CD14-positive monocyte (primary cell): ENCODE data around the gene BCAT1. TPM values are rescaled to one million over a fixed set of nuclear protein-coding genes. Genes with fewer than 3 reads are reported as not detected.

ENCODE experiments used
- DNase-seq, 3 donors: peaks; one replicate each; pipeline ENCODE4 v3.0.0-alpha.2; 2011 to 2022
- H2AFZ ChIP-seq: 2 replicates; pipeline ENCODE4 v1.6.0; 2012; ENCODE audit warnings: mild to moderate bottlenecking, low read depth, low read length, inconsistent platforms; ENCODE audit not compliant: insufficient read depth, poor library complexity, severe bottlenecking
- H3K27ac ChIP-seq, 2 donors: 1 replicate in 1 of 2; 2 replicates in 1 of 2; pipeline ENCODE4 v1.5.1; 2012 to 2013; ENCODE audit warnings: low read length in 2 of 2, control low read depth in 1 of 2, inconsistent platforms in 1 of 2, low read depth in 1 of 2, mild to moderate bottlenecking in 1 of 2
- H3K27me3 ChIP-seq, 2 donors: one replicate each; pipeline versions ENCODE4 v1.6.0 to v1.6.1; 2011 to 2013; ENCODE audit warnings: low read length in 2 of 2; ENCODE audit not compliant: control insufficient read depth in 2 of 2, insufficient read depth in 2 of 2
- H3K36me3 ChIP-seq, 2 donors: replicated peaks in 1 of 2; 1 replicate in 1 of 2; 2 replicates in 1 of 2; pipeline versions ENCODE4 v1.5.1 to v1.6.1; 2012 to 2013; ENCODE audit warnings: low read length in 2 of 2, control low read depth in 1 of 2, inconsistent platforms in 1 of 2, mild to moderate bottlenecking in 1 of 2; ENCODE audit not compliant: insufficient read depth in 2 of 2, control insufficient read depth in 1 of 2
- H3K4me1 ChIP-seq, 2 donors: 1 replicate in 1 of 2; 2 replicates in 1 of 2; pipeline versions ENCODE4 v1.5.1 to v1.6.1; 2012 to 2013; ENCODE audit warnings: low read length in 2 of 2, control low read depth in 1 of 2, inconsistent platforms in 1 of 2, mild to moderate bottlenecking in 1 of 2, moderate library complexity in 1 of 2; ENCODE audit not compliant: insufficient read depth in 2 of 2, control insufficient read depth in 1 of 2
- H3K4me2 ChIP-seq: replicated peaks from 2 replicates; pipeline ENCODE3; 2012; ENCODE audit warnings: low read length, moderate library complexity, mild to moderate bottlenecking; ENCODE audit not compliant: poor library complexity, severe bottlenecking; ENCODE audit errors: extremely low read depth
- H3K4me3 ChIP-seq, 3 experiments: fragments of 200-600 bp in 1 of 3; sonication (generic) in 1 of 3; replicated peaks in 1 of 3; 1 replicate in 2 of 3; 2 replicates in 1 of 3; pipeline ENCODE4 v1.5.1; 2011 to 2013; ENCODE audit warnings: low read length in 3 of 3, mild to moderate bottlenecking in 3 of 3, control low read depth in 2 of 3, low read depth in 2 of 3, inconsistent platforms in 1 of 3, moderate library complexity in 1 of 3
- H3K79me2 ChIP-seq: 2 replicates; pipeline ENCODE4 v1.6.0; 2012; ENCODE audit warnings: mild to moderate bottlenecking, control low read depth, inconsistent platforms, low read length, moderate library complexity; ENCODE audit not compliant: insufficient read depth
- H3K9ac ChIP-seq: 2 replicates; pipeline ENCODE4 v1.6.0; 2017; ENCODE audit warnings: low read length, mild to moderate bottlenecking; ENCODE audit not compliant: insufficient read depth, poor library complexity, severe bottlenecking
- H3K9me3 ChIP-seq, 2 donors: replicated peaks in 1 of 2; 1 replicate in 1 of 2; 2 replicates in 1 of 2; pipeline versions ENCODE4 v1.5.1 to v1.6.1; 2012 to 2013; ENCODE audit warnings: low read length in 2 of 2, control low read depth in 1 of 2; ENCODE audit not compliant: control insufficient read depth in 1 of 2, insufficient read depth in 1 of 2
- H4K20me1 ChIP-seq: 2 replicates; pipeline ENCODE4 v1.6.0; 2012; ENCODE audit warnings: mild to moderate bottlenecking, low read length, control low read depth, moderate library complexity; ENCODE audit not compliant: insufficient read depth
- H3K27ac Mint-ChIP-seq, 7 donors: one replicate each; pipeline ENCODE4 v1.8.0; 2020; ENCODE audit warnings: mild to moderate bottlenecking in 7 of 7, mixed read lengths in 7 of 7, moderate library complexity in 6 of 7, inconsistent platforms in 2 of 7
- H3K27me3 Mint-ChIP-seq, 3 donors: one replicate each; pipeline ENCODE4 v1.8.0; 2021 to 2022; ENCODE audit warnings: low read depth in 3 of 3, mild to moderate bottlenecking in 3 of 3, mixed read lengths in 3 of 3, moderate library complexity in 3 of 3, inconsistent platforms in 1 of 3
- H3K36me3 Mint-ChIP-seq, 2 donors: one replicate each; pipeline ENCODE4 v1.8.0; 2020; ENCODE audit warnings: mixed read lengths in 2 of 2, inconsistent platforms in 1 of 2, mild to moderate bottlenecking in 1 of 2
- H3K4me1 Mint-ChIP-seq: one replicate; pipeline ENCODE4 v1.8.0; 2020; ENCODE audit warnings: mild to moderate bottlenecking, mixed read lengths
- H3K4me3 Mint-ChIP-seq, 2 donors: one replicate each; pipeline ENCODE4 v1.8.0; 2020; ENCODE audit warnings: mild to moderate bottlenecking in 2 of 2, mixed read lengths in 2 of 2, moderate library complexity in 1 of 2
- H3K9me3 Mint-ChIP-seq, 7 donors: one replicate each; pipeline ENCODE4 v1.8.0; 2020 to 2022; ENCODE audit warnings: mixed read lengths in 7 of 7, mild to moderate bottlenecking in 6 of 7, moderate library complexity in 6 of 7, inconsistent platforms in 2 of 7
- CTCF ChIP-seq: fragments of 200-600 bp; IDR thresholded peaks from one replicate; pipeline ENCODE4 v1.8.0; 2022; ENCODE audit warnings: antibody characterized with exemption, mild to moderate bottlenecking
- WGBS: methylation state at CpG from one replicate; pipeline ENCODE4 v1.1.5; 2013; ENCODE audit warnings: missing lambda C conversion rate; ENCODE audit not compliant: insufficient coverage; 5-methylcytosine and 5-hydroxymethylcytosine counted together
- intact Hi-C, 2 donors: fragments of 100-400 bp; cut with micrococcal nuclease; formaldehyde crosslinking; loops; one replicate each; pipeline versions ENCODE4 v1.15.0 to v1.15.1; 2023
- polyA plus RNA-seq, 3 donors: library from polyadenylated mRNA; depleted of rRNA in 1 of 3; unstranded in 2 of 3; stranded (reverse) in 1 of 3; fragments of 300-500 nt in 2 of 3; fragments of >200 nt in 1 of 3; fragmentation: Illumina TruSeq in 2 of 3; gene quantifications; 1 replicate in 2 of 3; 2 replicates in 1 of 3; pipeline ENCODE4 v1.2.3, GENCODE V29; 2012 to 2021

Gene BCAT1
- polyA plus RNA-seq, 3 donors, result 3.5 to 16.9 (median 15.2) TPM

GRCh38 chr12:24848941-24849477, 99.9 kb downstream of the BCAT1 start:
- Histone ChIP-seq H2AFZ (no peak overlapping the region), H3K4me1 (no peaks in the 10 kb centered on the region), H3K27me3 (no peaks in the 10 kb centered on the region), H3K9me3 (no peaks in the 10 kb centered on the region), H3K4me2 (no peak overlapping the region), H3K9ac (no peak overlapping the region), H3K79me2 (no peaks in the 10 kb centered on the region), H4K20me1 (no peaks in the 10 kb centered on the region), H3K27ac (no peak overlapping the region), H3K4me3 (no peak overlapping the region), H3K36me3 (no peaks in the 10 kb centered on the region)
- peaks cover 0 to 2% (median 0%) of the 10 kb centered on the region in 7 donors for H3K9me3 Mint-ChIP-seq
- H3K36me3 Mint-ChIP-seq, result no peaks in the 10 kb centered on the region
- DNase-seq, result no peak
- H3K27me3 Mint-ChIP-seq, result peaks cover 0 to 1% (median 0%) of the 10 kb centered on the region in 3 donors
- WGBS, result 97% methylated on average over 6 of the region's 8 CpGs
- no peak for TF ChIP-seq CTCF
- H3K4me1 Mint-ChIP-seq, result peaks cover 16% of the 10 kb centered on the region
- intact Hi-C loops, result no loop called here
- H3K4me3 Mint-ChIP-seq, result no peak overlapping the region
- H3K27ac Mint-ChIP-seq, result peak overlapping the region in 1 of 7 donors; percentile 40

DNA sequence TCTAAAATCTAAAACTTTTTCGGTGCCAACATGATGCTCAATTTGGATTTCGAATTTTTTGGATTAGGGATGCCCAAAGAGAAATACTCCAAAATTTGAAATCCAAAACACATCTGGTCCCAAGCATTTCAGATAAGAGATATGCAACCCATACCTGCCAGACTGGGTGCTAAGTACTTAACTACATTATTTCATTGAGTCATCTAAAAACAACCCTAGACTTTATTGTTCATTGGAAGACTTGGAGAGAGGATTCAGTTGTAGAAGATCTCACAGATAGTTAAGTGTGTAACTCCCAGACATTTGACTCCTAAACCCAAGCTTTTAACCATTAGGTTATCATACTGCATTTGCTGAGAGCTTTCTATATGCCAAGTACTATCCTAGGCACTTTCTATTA, 102.2 kb downstream of the BCAT1 start:
- H3K4me1 ChIP-seq, result no peaks in the 10 kb centered on the region
- no peak overlapping the region for H3K4me2 ChIP-seq
- Mint-ChIP-seq H3K27me3 (peaks cover 0 to 1% (median 0%) of the 10 kb centered on the region in 3 donors), H3K4me3 (no peak overlapping the region), H3K27ac (no peak overlapping the region), H3K4me1 (peaks cover 12% of the 10 kb centered on the region), H3K9me3 (no peaks in the 10 kb centered on the region), H3K36me3 (peaks cover 0 to 2% of the 10 kb centered on the region in 2 donors)
- H3K27me3 ChIP-seq, result no peaks in the 10 kb centered on the region
- no peaks in the 10 kb centered on the region for H3K36me3 ChIP-seq
- no peaks in the 10 kb centered on the region for H3K79me2 ChIP-seq
- intact Hi-C loops, result no loop called here
- no peak for TF ChIP-seq CTCF
- H3K9me3 ChIP-seq, result no peaks in the 10 kb centered on the region
- H2AFZ ChIP-seq, result no peak overlapping the region
- H3K4me3 ChIP-seq, result no peak overlapping the region
- WGBS, result 100% methylated on average over 2 of the region's 2 CpGs
- H3K27ac ChIP-seq, result no peak overlapping the region
- no peaks in the 10 kb centered on the region for H4K20me1 ChIP-seq
- DNase-seq, result no peak
- H3K9ac ChIP-seq, result no peak overlapping the region
